GM18951 (cell line): Measurements from ENCODE around the gene MAP3K21.

Source experiments
- POLR2A ChIP-seq: IDR thresholded peaks from 4 replicates; pipeline ENCODE4 v1.6.1; 2011; ENCODE audit warnings: mild to moderate bottlenecking; ENCODE audit not compliant: insufficient read length, insufficient read depth; ENCODE audit errors: extremely low read depth
- in situ Hi-C: fragments of 300-500 bp; cut with MboI; formaldehyde crosslinking; loops from one replicate; pipeline ENCODE4 v1.12.0; 2022; ENCODE audit warnings: low sequenced_read_pairs, mixed read lengths, inconsistent platforms; ENCODE audit not compliant: unreplicated experiment

The MAP3K21 gene

GRCh38 chr1:233394860-233395717, 67.6 kb downstream of the MAP3K21 start:
- no peak for TF ChIP-seq POLR2A
- in situ Hi-C loops: no loop called here

GRCh38 chr1:233395863-233396646, 68.5 kb downstream of the MAP3K21 start:
- in situ Hi-C loops: no loop called here
- TF ChIP-seq POLR2A: no peak

GRCh38 chr1:233406339-233406960, 78.9 kb downstream of the MAP3K21 start:
- in situ Hi-C loops: no loop called here
- TF ChIP-seq POLR2A: no peak

- no peak for TF ChIP-seq POLR2A
- in situ Hi-C loops: no loop called here
Observed at GRCh38 chr1:233406994-233407631, 79.6 kb downstream of the MAP3K21 start.

- in situ Hi-C loops: no loop called here
- no peak for TF ChIP-seq POLR2A
Observed at GRCh38 chr1:233409540-233409939, 82.0 kb downstream of the MAP3K21 start.

- in situ Hi-C loops: no loop called here
- TF ChIP-seq POLR2A: no peak
Observed at GRCh38 chr1:233410906-233411305, 83.4 kb downstream of the MAP3K21 start.

GRCh38 chr1:233412812-233413211, 85.3 kb downstream of the MAP3K21 start:
- in situ Hi-C loops: no loop called here

GRCh38 chr1:233421293-233421692, 93.8 kb downstream of the MAP3K21 start:
- in situ Hi-C loops: no loop called here
- no peak for TF ChIP-seq POLR2A

More at GRCh38 chr1:233412812-233413211, 85.3 kb downstream of the MAP3K21 start:
- TF ChIP-seq POLR2A: no peak

- no peak for TF ChIP-seq POLR2A
- in situ Hi-C loops: loop anchor here (25.0 kb wide), 2 partner anchors 363 to 638 kb away; no protein-coding TSS in a partner anchor
Observed at GRCh38 chr1:233424779-233425178, 97.3 kb downstream of the MAP3K21 start.

- TF ChIP-seq POLR2A: no peak
- in situ Hi-C loops: loop anchor here (25.0 kb wide), 2 partner anchors 359 to 634 kb away; no protein-coding TSS in a partner anchor
Observed at GRCh38 chr1:233427907-233428306, 100.4 kb downstream of the MAP3K21 start.

- in situ Hi-C loops: loop anchor here (25.0 kb wide), 2 partner anchors 355 to 630 kb away; no protein-coding TSS in a partner anchor
- TF ChIP-seq POLR2A: no peak
Observed at GRCh38 chr1:233431753-233432403, 104.4 kb downstream of the MAP3K21 start.

- in situ Hi-C loops: loop anchor here (25.0 kb wide), 2 partner anchors 354 to 629 kb away; no protein-coding TSS in a partner anchor
- no peak for TF ChIP-seq POLR2A
Observed at GRCh38 chr1:233432916-233433315, 105.4 kb downstream of the MAP3K21 start.

- TF ChIP-seq POLR2A: no peak
- in situ Hi-C loops: loop anchor here (25.0 kb wide), 2 partner anchors 354 to 629 kb away; no protein-coding TSS in a partner anchor
Observed at GRCh38 chr1:233433436-233434210, 106.1 kb downstream of the MAP3K21 start.
